HEK293T (cell line): ENCODE measurements around the gene EGFR.

Source experiments
- CTCF ChIA-PET: fragments of 350-600 bp; formaldehyde crosslinking; extraction: SDS; loops from one replicate; lab custom pipeline; 2021; ENCODE audit warnings: antibody characterized with exemption, inconsistent platforms; lab: Yijun Ruan, JAX
- POLR2A ChIA-PET: fragments of 350-600 bp; formaldehyde crosslinking; extraction: SDS; loops from one replicate; lab custom pipeline; 2020; ENCODE audit warnings: antibody characterized with exemption, inconsistent platforms; lab: Yijun Ruan, JAX
- DNase-seq: peaks from one replicate; pipeline ENCODE4 v3.0.0; 2012; ENCODE audit warnings: mixed read lengths; ENCODE audit errors: extremely low spot score
- ARNT ChIP-seq: fragments of 450-650 bp; IDR thresholded peaks from 2 replicates; pipeline ENCODE4 v1.6.1; 2017; ENCODE audit warnings: mild to moderate bottlenecking
- BHLHE40 ChIP-seq: fragments of 450-650 bp; IDR thresholded peaks from 2 replicates; pipeline ENCODE4 v1.6.1; 2016; ENCODE audit warnings: mild to moderate bottlenecking, moderate library complexity, borderline replicate concordance
- CTBP1 ChIP-seq: fragments of 450-650 bp; IDR thresholded peaks from 2 replicates; pipeline ENCODE4 v1.6.1; 2016; ENCODE audit warnings: borderline replicate concordance
- ELF4 ChIP-seq: fragments of 450-650 bp; IDR thresholded peaks from 2 replicates; pipeline ENCODE4 v1.6.1; 2017; ENCODE audit warnings: antibody characterized with exemption
- FOXA1 ChIP-seq: fragments of 450-650 bp; IDR thresholded peaks from 2 replicates; pipeline ENCODE4 v1.6.1; 2016; ENCODE audit warnings: mild to moderate bottlenecking
- FOXK2 ChIP-seq: fragments of 450-650 bp; IDR thresholded peaks from 2 replicates; pipeline ENCODE4 v1.6.1; 2016; ENCODE audit warnings: mild to moderate bottlenecking
- FOXM1 ChIP-seq: fragments of 450-650 bp; IDR thresholded peaks from 2 replicates; pipeline ENCODE4 v1.6.1; 2017; ENCODE audit warnings: mild to moderate bottlenecking, borderline replicate concordance
- HDGF ChIP-seq: fragments of 450-650 bp; IDR thresholded peaks from 2 replicates; pipeline ENCODE4 v1.6.1; 2017; ENCODE audit warnings: antibody characterized with exemption, borderline replicate concordance
- L3MBTL2 ChIP-seq: fragments of 450-650 bp; conservative IDR thresholded peaks from 2 replicates; pipeline ENCODE4 v1.6.1; 2016; ENCODE audit warnings: mild to moderate bottlenecking
- LEF1 ChIP-seq: fragments of 450-650 bp; IDR thresholded peaks from 2 replicates; pipeline ENCODE4 v1.6.1; 2017; ENCODE audit warnings: mild to moderate bottlenecking, borderline replicate concordance
- NFRKB ChIP-seq: fragments of 450-650 bp; IDR thresholded peaks from 2 replicates; pipeline ENCODE4 v1.6.1; 2016; ENCODE audit warnings: mild to moderate bottlenecking, moderate library complexity
- PKNOX1 ChIP-seq: fragments of 450-650 bp; IDR thresholded peaks from 2 replicates; pipeline ENCODE4 v1.6.1; 2016
- SP1 ChIP-seq: fragments of 450-650 bp; IDR thresholded peaks from 2 replicates; pipeline ENCODE4 v1.6.1; 2017
- SUZ12 ChIP-seq: fragments of 450-650 bp; IDR thresholded peaks from 2 replicates; pipeline ENCODE4 v1.6.1; 2016; ENCODE audit warnings: mild to moderate bottlenecking
- TARDBP ChIP-seq: fragments of 450-650 bp; IDR thresholded peaks from 2 replicates; pipeline ENCODE4 v1.6.1; 2016
- ZNF384 ChIP-seq: fragments of 450-650 bp; IDR thresholded peaks from 2 replicates; pipeline ENCODE4 v1.6.1; 2016

Gene EGFR

GRCh38 chr7:55124989-55125875 is 106.4 kb downstream of the EGFR start:
- POLR2A ChIA-PET: no interaction called here
- DNase-seq: no peak
- TF ChIP-seq FOXK2 (no peak), FOXM1 (no peak), CTBP1 (no peak), L3MBTL2 (no peak), NFRKB (no peak), ARNT (no peak), BHLHE40 (no peak), SP1 (no peak), TARDBP (no peak)
- CTCF ChIA-PET: no interaction called here

- DNase-seq: no peak
- CTCF ChIA-PET: no interaction called here
- no peak for TF ChIP-seq FOXA1
- TF ChIP-seq TARDBP: no peak
- no peak for TF ChIP-seq HDGF
- no peak for TF ChIP-seq LEF1
- TF ChIP-seq ELF4: no peak
- TF ChIP-seq BHLHE40: no peak
- no peak for TF ChIP-seq FOXM1
- TF ChIP-seq SUZ12: no peak
- no peak for TF ChIP-seq L3MBTL2
- POLR2A ChIA-PET: interaction anchor here (1.0 kb wide), 1 partner anchor 19 kb away, joined by 3 read pairs; no protein-coding TSS in a partner anchor
Observed at GRCh38 chr7:55127135-55127551, 108.3 kb downstream of the EGFR start.

GRCh38 chr7:55127622-55128081 is 108.8 kb downstream of the EGFR start:
- ChIA-PET CTCF (no interaction called here), POLR2A (interaction anchor here (1.0 kb wide), 1 partner anchor 19 kb away, joined by 3 read pairs; no protein-coding TSS in a partner anchor)
- TF ChIP-seq L3MBTL2: no peak
- no peak for TF ChIP-seq FOXM1
- TF ChIP-seq ELF4: no peak
- no peak for TF ChIP-seq FOXA1
- TF ChIP-seq SUZ12: no peak
- TF ChIP-seq BHLHE40: no peak
- no peak for TF ChIP-seq LEF1
- TF ChIP-seq TARDBP: no peak
- TF ChIP-seq ZNF384: no peak
- TF ChIP-seq SP1: no peak
- TF ChIP-seq ARNT: no peak
- peak; percentile 20 for DNase-seq

- POLR2A ChIA-PET: no interaction called here
- TF ChIP-seq ARNT (no peak), PKNOX1 (no peak), HDGF (no peak), ZNF384 (no peak), SUZ12 (no peak), NFRKB (no peak), FOXM1 (no peak), L3MBTL2 (no peak), FOXK2 (no peak), LEF1 (no peak), BHLHE40 (no peak), TARDBP (no peak), SP1 (no peak), ELF4 (no peak), FOXA1 (no peak)
- peak; percentile 15 for DNase-seq
- CTCF ChIA-PET: no interaction called here
Observed at GRCh38 chr7:55128693-55129394, 110.0 kb downstream of the EGFR start.

- ChIA-PET CTCF (interaction anchor here (1.2 kb wide), 1 partner anchor 126 kb away, joined by 3 read pairs; no protein-coding TSS in a partner anchor), POLR2A (interaction anchor here (0.9 kb wide), 1 partner anchor 236 kb away, joined by 3 read pairs; no protein-coding TSS in a partner anchor)
- DNase-seq: no peak
- TF ChIP-seq SUZ12 (no peak), ARNT (no peak), FOXA1 (no peak), PKNOX1 (no peak), CTBP1 (no peak), TARDBP (no peak), ZNF384 (no peak), HDGF (no peak), FOXK2 (no peak), ELF4 (no peak), LEF1 (no peak), BHLHE40 (no peak), L3MBTL2 (no peak), NFRKB (no peak), SP1 (no peak), FOXM1 (no peak)
Observed at GRCh38 chr7:55129541-55130394, 111.0 kb downstream of the EGFR start.
